Measurements from ENCODE around the gene VLDLR.

The VLDLR gene

GRCh38 chr9:2622461-2623287 is 1.1 kb downstream of the VLDLR start:
- DNase-seq, result no peak

- no peak for DNase-seq
These were observed 1.9 kb downstream of the VLDLR start for GRCh38 chr9:2623288-2624050.

- no peak for DNase-seq
These were observed 2.6 kb downstream of the VLDLR start for GRCh38 chr9:2624051-2624682.

GRCh38 chr9:2625427-2625826 is 3.8 kb downstream of the VLDLR start:
- DNase-seq, result no peak

- DNase-seq, result no peak
These were observed 7.3 kb downstream of the VLDLR start for GRCh38 chr9:2628919-2629318.

GRCh38 chr9:2630158-2630557 is 8.6 kb downstream of the VLDLR start:
- no peak for DNase-seq

GRCh38 chr9:2631263-2631662 is 9.7 kb downstream of the VLDLR start:
- DNase-seq, result no peak

GRCh38 chr9:2634153-2634552 is 12.6 kb downstream of the VLDLR start:
- no peak for DNase-seq

GRCh38 chr9:2634818-2635217 is 13.2 kb downstream of the VLDLR start:
- no peak for DNase-seq

- DNase-seq, result no peak
These were observed 14.3 kb downstream of the VLDLR start for GRCh38 chr9:2635922-2636321.

- DNase-seq, result no peak
These were observed 15.8 kb downstream of the VLDLR start for GRCh38 chr9:2637390-2637789.

- DNase-seq, result no peak
These were observed 17.5 kb downstream of the VLDLR start for GRCh38 chr9:2638871-2639673.

- DNase-seq, result no peak
These were observed 18.2 kb downstream of the VLDLR start for GRCh38 chr9:2639786-2640185.

- no peak for DNase-seq
These were observed 19.0 kb downstream of the VLDLR start for GRCh38 chr9:2640570-2640969.

GRCh38 chr9:2641033-2641432 is 19.4 kb downstream of the VLDLR start:
- DNase-seq, result no peak

- DNase-seq, result no peak
These were observed 20.5 kb downstream of the VLDLR start for GRCh38 chr9:2642068-2642467.

GRCh38 chr9:2645569-2645968 is 24.0 kb downstream of the VLDLR start:
- DNase-seq, result no peak

- DNase-seq, result peak; percentile 31
These were observed 33.9 kb downstream of the VLDLR start for GRCh38 chr9:2655411-2655901.

- peak; percentile 95 for DNase-seq
These were observed 35.8 kb downstream of the VLDLR start for GRCh38 chr9:2657427-2657826.

GRCh38 chr9:2662496-2662895 is 40.9 kb downstream of the VLDLR start:
- no peak for DNase-seq

GRCh38 chr9:2663461-2664173 is 42.0 kb downstream of the VLDLR start:
- no peak for DNase-seq
